GM12891 (cell line): ENCODE data around the gene ERP29.
"Not testable (repeated sequence)": the region's sequence is repeated elsewhere in the genome, so short reads cannot be mapped to it uniquely, and the experiment has no call there.

Source experiments
- DNase-seq: peaks from one replicate; pipeline ENCODE4 v3.0.0; 2011; ENCODE audit warnings: low spot score; ENCODE audit not compliant: insufficient read length
- FAIRE-seq: peaks from 2 replicates; lab custom pipeline; 2011; peaks lifted over from hg19 to GRCh38; lab: Jason Lieb, UNC
- PAX5 ChIP-seq: IDR thresholded peaks from 2 replicates; pipeline ENCODE4 v1.6.1; 2011; ENCODE audit warnings: low read length, moderate library complexity, mild to moderate bottlenecking; ENCODE audit not compliant: insufficient read depth, severe bottlenecking
- POLR2A ChIP-seq: IDR thresholded peaks from 2 replicates; pipeline ENCODE4 v1.6.1; 2011; ENCODE audit warnings: low read depth, low read length, control low read depth
- POLR2AphosphoS5 ChIP-seq: IDR thresholded peaks from 2 replicates; pipeline ENCODE4 v1.6.1; 2011; ENCODE audit warnings: low read depth, low read length, control low read depth
- POU2F2 ChIP-seq: IDR thresholded peaks from 2 replicates; pipeline ENCODE4 v1.6.1; 2011; ENCODE audit warnings: low read depth, mild to moderate bottlenecking, control low read depth, low read length, moderate library complexity
- SPI1 ChIP-seq: IDR thresholded peaks from 2 replicates; pipeline ENCODE4 v1.6.1; 2011; ENCODE audit warnings: low read depth, low read length, control low read depth
- TAF1 ChIP-seq: IDR thresholded peaks from 2 replicates; pipeline ENCODE4 v1.6.1; 2011; ENCODE audit warnings: low read depth, low read length, control low read depth

The ERP29 gene

DNA sequence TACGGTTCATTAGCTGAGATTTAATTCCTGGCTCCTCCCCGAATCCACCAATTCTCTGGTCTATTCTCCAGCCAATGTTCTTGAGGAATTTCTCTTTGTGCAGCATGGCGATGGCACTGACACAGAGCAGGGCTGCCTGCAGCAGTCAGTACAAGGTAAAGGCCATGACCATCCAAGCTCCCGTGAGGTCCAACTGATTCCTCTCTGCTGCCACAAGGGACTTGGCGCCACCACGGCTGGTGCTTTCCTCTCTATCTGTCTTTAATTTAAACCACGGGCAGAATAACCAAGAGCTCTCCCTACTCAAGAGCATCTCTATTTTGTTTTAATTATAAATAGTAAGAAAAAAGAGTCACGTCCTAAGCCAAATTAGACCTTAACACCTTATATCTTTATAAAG is 12.4 kb upstream of the ERP29 start:
- no peak for FAIRE-seq
- TF ChIP-seq SPI1 (no peak), POU2F2 (no peak), POLR2A (no peak), TAF1 (no peak), PAX5 (no peak), POLR2AphosphoS5 (no peak)
- no peak for DNase-seq

DNA sequence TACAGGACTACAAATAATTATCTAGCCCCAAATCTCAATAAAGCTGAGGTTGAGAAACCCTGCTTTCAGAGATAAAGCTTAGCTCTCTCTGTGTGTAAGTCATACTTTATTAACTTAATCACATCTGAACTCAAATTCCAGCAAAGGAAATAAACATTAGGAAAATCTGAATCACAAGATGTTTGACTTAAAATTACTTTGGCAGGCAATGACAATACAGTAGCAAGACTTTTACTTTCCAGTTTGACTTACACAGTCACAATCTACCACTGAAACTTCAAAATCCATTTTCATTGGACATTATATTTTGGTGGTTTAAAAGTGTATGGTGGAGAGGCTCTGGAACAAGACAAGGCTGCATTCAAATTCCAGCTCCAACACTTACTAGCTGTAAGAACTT is 11.7 kb upstream of the ERP29 start:
- DNase-seq, result no peak
- no peak for FAIRE-seq
- TF ChIP-seq PAX5, result no peak

DNA sequence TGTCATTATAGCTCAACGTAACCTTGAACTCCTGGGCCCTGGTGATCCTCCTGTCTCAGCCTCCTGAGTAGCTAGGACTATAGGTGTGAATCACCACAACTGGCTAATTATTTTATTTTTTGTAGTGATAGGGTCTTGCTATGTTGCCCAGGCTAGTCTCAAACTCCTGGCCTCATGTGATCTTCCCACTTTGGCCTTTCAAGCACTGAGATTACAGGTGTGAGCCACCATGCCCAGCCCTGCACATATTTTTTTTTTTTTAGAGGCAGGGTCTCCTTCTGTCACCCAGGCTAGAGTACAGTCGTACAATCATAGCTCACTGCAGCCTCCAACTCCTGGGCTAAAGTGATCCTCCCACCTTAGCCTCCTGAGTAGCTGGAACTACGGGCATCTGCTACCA is 9.2 kb upstream of the ERP29 start:
- DNase-seq (no peak), FAIRE-seq (no peak)
- no peak for TF ChIP-seq POLR2AphosphoS5
- no peak for TF ChIP-seq SPI1
- TF ChIP-seq POU2F2, result no peak
- TF ChIP-seq TAF1, result no peak
- TF ChIP-seq PAX5, result no peak
- no peak for TF ChIP-seq POLR2A

DNA sequence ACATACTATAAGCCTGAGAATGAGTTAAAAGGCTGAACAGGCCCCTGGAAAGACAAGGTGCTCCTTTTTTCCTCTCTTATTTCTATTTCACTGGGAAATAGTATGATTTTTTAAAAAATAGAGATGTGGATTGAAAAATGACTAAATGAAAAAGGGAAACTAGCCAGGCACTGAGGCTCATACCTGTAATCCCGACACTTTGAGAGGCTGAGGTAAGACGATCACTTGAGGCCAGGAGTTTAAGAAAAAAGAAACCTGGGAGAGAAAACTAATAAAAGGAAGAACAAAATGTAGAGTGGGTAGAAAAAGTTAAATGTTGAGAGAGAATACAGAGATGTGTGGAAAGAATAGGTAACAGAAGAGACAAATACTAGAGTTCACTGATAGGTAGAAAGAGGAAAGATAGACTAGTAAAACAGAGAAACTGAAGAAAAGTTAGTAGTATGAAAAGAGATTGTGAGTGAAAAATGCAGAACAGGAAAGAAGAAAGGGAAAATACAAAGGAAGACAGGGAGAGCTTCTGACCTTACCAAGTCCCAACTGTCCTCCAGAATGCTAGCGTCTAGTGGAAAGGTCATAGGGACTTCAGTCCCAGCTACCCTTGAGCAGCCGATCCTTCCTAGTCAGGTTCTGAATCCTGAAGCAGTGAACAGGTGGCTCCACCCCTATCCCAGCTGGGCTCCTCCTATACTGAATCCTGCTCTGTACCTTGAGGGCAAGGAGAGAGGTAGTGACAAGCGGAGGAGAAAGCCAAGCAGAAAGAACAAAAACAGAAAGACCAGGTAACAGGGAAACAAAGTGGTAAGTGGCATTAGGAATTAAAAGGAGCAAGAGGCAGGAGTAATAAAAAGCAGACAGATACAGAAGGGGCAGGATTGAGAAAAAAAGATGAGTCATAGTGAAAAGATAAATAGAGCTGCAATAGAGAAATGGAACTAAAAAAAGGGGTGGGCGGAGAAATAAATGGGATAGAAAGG is 7.5 kb upstream of the ERP29 start:
- FAIRE-seq, result no peak
- TF ChIP-seq POLR2AphosphoS5 (no peak), POU2F2 (no peak), SPI1 (no peak), TAF1 (no peak), POLR2A (no peak), PAX5 (no peak)
- no peak for DNase-seq

DNA sequence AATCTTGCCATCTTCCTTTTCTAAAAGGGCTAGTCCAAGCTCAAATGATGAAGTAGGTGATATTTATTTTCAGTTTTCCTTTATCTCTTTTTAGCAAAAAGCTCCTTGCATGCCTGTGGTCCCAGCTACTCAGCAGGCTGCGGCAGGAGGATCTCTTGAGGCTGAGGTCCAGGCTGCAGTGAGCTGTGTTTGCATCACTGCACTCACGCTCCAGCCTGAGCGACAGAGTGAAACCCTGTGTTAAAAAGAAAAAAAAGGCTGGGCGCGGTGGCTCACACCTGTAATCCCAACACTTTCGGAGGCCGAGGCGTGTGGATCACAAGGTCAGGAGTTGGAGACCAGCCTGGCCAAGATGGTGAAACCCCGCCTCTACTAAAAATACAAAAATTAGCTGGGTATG is 5.3 kb upstream of the ERP29 start:
- FAIRE-seq (peak; percentile 41), DNase-seq (no peak)
- TF ChIP-seq POLR2AphosphoS5 (no peak), PAX5 (no peak), POU2F2 (no peak), TAF1 (no peak), POLR2A (no peak), SPI1 (no peak)

DNA sequence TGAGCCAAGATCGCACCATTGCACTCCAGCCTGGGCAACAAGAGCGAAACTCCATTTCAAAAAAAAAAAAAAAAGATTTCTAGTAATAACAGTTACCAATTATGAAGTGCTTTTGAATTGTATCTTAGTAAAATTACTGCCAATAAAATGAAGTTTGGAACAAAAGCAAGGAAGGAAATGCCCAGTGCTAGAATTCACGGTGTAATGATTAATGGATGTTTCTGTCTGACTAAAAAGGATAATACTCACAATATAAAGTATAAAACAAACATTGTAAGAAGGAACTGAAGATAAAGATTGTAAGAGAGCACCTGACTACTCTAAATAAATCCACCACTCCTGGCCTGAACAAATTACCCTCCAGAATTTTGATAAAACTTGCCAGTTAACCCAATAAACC is 4.3 kb upstream of the ERP29 start:
- DNase-seq (no peak), FAIRE-seq (no peak)
- TF ChIP-seq POLR2A (no peak), POLR2AphosphoS5 (no peak), TAF1 (no peak), SPI1 (no peak), PAX5 (no peak), POU2F2 (no peak)

DNA sequence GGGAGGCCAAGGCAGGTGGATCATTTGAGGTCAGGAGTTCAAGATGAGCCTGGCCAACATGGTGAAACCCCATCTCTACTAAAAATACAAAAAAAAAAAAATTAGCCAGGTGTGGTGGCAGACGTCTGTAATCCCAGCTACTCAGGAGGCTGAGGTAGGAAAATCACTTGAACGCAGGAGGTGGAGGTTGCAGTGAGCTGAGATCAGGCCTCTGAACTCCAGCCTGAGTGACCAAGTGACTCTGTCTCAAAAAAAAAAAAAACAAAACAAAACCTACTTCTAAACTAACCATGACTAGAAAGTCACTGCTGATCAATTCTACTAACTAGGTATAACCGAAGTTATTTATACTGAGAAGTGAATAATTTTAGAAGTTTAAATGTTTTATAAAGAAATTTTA is 3.6 kb upstream of the ERP29 start:
- FAIRE-seq, result not testable (repeated sequence)

DNA sequence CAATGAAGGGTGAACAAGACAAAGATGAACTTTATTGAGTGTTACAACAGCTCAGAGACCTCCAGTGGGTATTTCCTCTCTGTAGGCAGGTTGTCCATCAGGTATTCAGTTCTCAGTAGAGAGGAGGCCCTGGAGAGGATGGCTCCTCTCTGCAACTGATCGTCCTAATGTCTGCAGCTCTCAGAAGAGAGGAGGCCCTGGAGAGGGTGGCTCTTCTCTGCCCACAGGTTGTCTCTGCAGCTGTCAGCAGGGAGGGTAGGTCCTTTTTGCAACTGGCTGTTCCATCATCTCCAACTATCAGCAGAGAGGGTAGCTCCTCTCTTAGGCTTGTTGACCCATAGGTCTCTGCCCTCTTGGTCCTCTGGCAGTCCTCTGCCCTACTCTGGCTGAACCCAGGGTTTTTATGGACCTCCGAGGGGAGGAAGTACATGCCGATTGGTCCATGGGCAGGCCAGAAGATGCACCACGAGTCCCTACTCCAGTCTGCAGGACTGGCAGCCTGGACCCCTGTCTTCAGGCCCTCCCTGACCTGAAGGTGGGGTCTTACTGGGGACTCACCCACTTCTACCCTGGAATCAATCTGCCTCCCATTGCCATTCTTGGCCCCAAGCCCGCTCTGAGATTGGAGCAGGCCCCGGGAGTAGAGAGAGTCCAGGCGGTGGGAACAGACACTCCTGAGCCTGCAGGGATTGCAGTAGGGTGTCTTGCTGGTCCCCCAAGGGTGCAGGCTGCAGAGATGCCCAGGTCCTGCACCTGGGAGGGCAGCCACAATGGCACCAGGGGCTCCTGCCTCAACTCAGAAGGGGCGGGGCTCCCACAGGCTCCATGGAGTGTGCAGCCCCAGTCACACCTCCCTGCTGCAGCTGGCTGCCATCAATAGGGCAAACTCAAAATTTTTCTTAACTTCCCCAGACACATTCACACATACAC is 2.5 kb upstream of the ERP29 start:
- TF ChIP-seq TAF1 (no peak), POU2F2 (no peak), SPI1 (no peak), POLR2A (no peak), PAX5 (no peak), POLR2AphosphoS5 (no peak)
- DNase-seq (no peak), FAIRE-seq (no peak)

More for the DNA sequence above, 3.6 kb upstream of the ERP29 start:
- DNase-seq, result not testable (repeated sequence)

DNA sequence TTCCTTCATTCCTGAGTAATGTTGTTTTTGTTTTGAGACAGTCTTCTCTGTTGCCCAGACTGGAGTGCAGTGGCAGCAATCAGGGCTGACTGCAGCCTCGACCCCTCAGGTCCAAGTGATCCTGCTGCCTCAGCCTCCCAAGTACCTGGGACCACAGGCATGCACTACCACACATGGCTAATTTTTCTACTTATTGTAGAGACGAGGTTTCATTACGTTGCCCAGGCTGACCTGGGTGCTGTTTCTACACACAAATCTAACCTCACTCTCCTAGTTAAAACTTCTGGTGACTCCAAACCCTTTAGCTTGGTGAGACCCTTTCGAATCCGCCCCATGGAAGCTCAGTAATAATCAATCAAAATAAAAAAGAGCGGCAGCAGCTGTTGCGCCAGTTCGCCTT is 1.5 kb upstream of the ERP29 start:
- DNase-seq (no peak), FAIRE-seq (no peak)
- TF ChIP-seq TAF1 (no peak), SPI1 (no peak), POU2F2 (no peak), PAX5 (no peak), POLR2A (no peak), POLR2AphosphoS5 (no peak)
